Esophagus muscularis mucosa (tissue), 4 donors: ENCODE data around the gene RPN1. TPM values are rescaled to one million over a fixed set of nuclear protein-coding genes. Genes with fewer than 3 reads are reported as not detected.
A peak's percentile ranks its signal among the peaks of the same experiment; 100 is the strongest.

Source experiments
- DNase-seq: peaks from one replicate; pipeline ENCODE4 v3.0.0-alpha.2; 2017; ENCODE audit errors: extremely low spot score
- H3K27ac ChIP-seq, 4 donors: fragments of 200-600 bp; sonication (generic); replicated peaks in 1 of 4; 1 replicate in 3 of 4; 2 replicates in 1 of 4; pipeline ENCODE4 v1.5.1; 2016 to 2019; ENCODE audit warnings: mild to moderate bottlenecking in 1 of 4
- H3K27me3 ChIP-seq, 4 donors: fragments of 200-600 bp; sonication (generic); one replicate each; pipeline versions ENCODE4 v1.5.1 to v1.6.0; 2016 to 2019
- H3K36me3 ChIP-seq, 4 donors: fragments of 200-600 bp; sonication (generic); one replicate each; pipeline ENCODE4 v1.5.1; 2016 to 2019
- H3K4me1 ChIP-seq, 4 donors: fragments of 200-600 bp; sonication (generic); one replicate each; pipeline ENCODE4 v1.5.1; 2016 to 2019
- H3K4me3 ChIP-seq, 4 donors: fragments of 200-600 bp; sonication (generic); 1 replicate in 2 of 4; 2 replicates in 2 of 4; pipeline ENCODE4 v1.5.1; 2016 to 2019; ENCODE audit warnings: mild to moderate bottlenecking in 4 of 4, moderate library complexity in 1 of 4
- H3K9me3 ChIP-seq, 4 donors: fragments of 200-600 bp; sonication (generic); 1 replicate in 3 of 4; 2 replicates in 1 of 4; pipeline ENCODE4 v1.5.1; 2016 to 2019
- CTCF ChIP-seq, 3 experiments: fragments of 200-600 bp in 2 of 3; fragments of 450-650 bp in 1 of 3; sonication (generic) in 2 of 3; IDR thresholded peaks; one replicate each; pipeline ENCODE4 v1.5.1; 2017 to 2019; ENCODE audit warnings: antibody characterized with exemption in 3 of 3, mild to moderate bottlenecking in 2 of 3, moderate library complexity in 1 of 3
- EP300 ChIP-seq: sonication (generic); formaldehyde crosslinking; IDR thresholded peaks from one replicate; pipeline ENCODE4 v1.6.1; 2017; ENCODE audit warnings: antibody characterized with exemption
- POLR2A ChIP-seq: fragments of 450-650 bp; IDR thresholded peaks from one replicate; pipeline ENCODE4 v1.6.1; 2017; ENCODE audit warnings: antibody characterized with exemption, moderate library complexity, mild to moderate bottlenecking, low read depth
- POLR2AphosphoS5 ChIP-seq, 2 donors: sonication (generic); formaldehyde crosslinking; IDR thresholded peaks; one replicate each; pipeline ENCODE4 v1.6.1; 2017; ENCODE audit warnings: antibody characterized with exemption in 2 of 2
- WGBS: methylation state at CpG from one replicate; pipeline ENCODE4 v1.1.5; 2018; 5-methylcytosine and 5-hydroxymethylcytosine counted together
- intact Hi-C: fragments of 100-400 bp; cut with DNase I; formaldehyde crosslinking; loops from one replicate; pipeline ENCODE4 v1.15.1; 2023
- total RNA-seq, 4 donors: library from RNA; depleted of rRNA; stranded (reverse); fragments of >200 nt; gene quantifications; one replicate each; pipeline versions ENCODE4 v1.1.0 to v1.2.1, GENCODE V29; 2016

The RPN1 gene
- total RNA-seq, 4 donors from 2014 or later, result 131 to 198 (median 177) TPM

- H3K4me1 ChIP-seq, result peaks cover 35 to 53% (median 46%) of the 10 kb centered on the region in 4 donors
These were observed 28.7 kb downstream of the RPN1 start for GRCh38 chr3:128621931-128622330.

GRCh38 chr3:128621234-128621633 lies 29.4 kb downstream of the RPN1 start:
- WGBS, result 72% methylated on average over 6 of the region's 6 CpGs
- DNase-seq, result no peak
- Histone ChIP-seq H3K9me3 (no peaks in the 10 kb centered on the region), H3K36me3 (peaks cover 45 to 73% (median 69%) of the 10 kb centered on the region in 4 donors), H3K4me3 (no peak overlapping the region), H3K27me3 (no peaks in the 10 kb centered on the region), H3K27ac (no peak overlapping the region), H3K4me1 (peaks cover 35 to 54% (median 48%) of the 10 kb centered on the region in 4 donors)
- intact Hi-C loops, result no loop called here
- TF ChIP-seq POLR2AphosphoS5 (IDR thresholded peaks at IDR 0.05), result no peak
- TF ChIP-seq EP300, result no peak
- no peak for TF ChIP-seq CTCF (IDR thresholded peaks at IDR 0.05)
- TF ChIP-seq POLR2A, result no peak

More at GRCh38 chr3:128621931-128622330, 28.7 kb downstream of the RPN1 start:
- Histone ChIP-seq H3K4me3 (no peak overlapping the region), H3K27me3 (no peaks in the 10 kb centered on the region), H3K27ac (peak overlapping the region in 1 of 4 donors; percentile 4), H3K9me3 (no peaks in the 10 kb centered on the region), H3K36me3 (peaks cover 52 to 80% (median 76%) of the 10 kb centered on the region in 4 donors)
- WGBS, result 91% methylated on average over 9 of the region's 9 CpGs
- TF ChIP-seq EP300 (no peak), POLR2A (no peak), POLR2AphosphoS5 (IDR thresholded peaks at IDR 0.05) (no peak), CTCF (IDR thresholded peaks at IDR 0.05) (no peak)
- DNase-seq, result no peak
- intact Hi-C loops, result no loop called here

- DNase-seq, result no peak
- H3K36me3 ChIP-seq, result peaks cover 35 to 64% (median 60%) of the 10 kb centered on the region in 4 donors
- peaks cover 35 to 54% (median 48%) of the 10 kb centered on the region in 4 donors for H3K4me1 ChIP-seq
- TF ChIP-seq POLR2A (no peak), POLR2AphosphoS5 (IDR thresholded peaks at IDR 0.05) (no peak), EP300 (no peak), CTCF (IDR thresholded peaks at IDR 0.05) (no peak)
- H3K9me3 ChIP-seq, result no peaks in the 10 kb centered on the region
- H3K27me3 ChIP-seq, result no peaks in the 10 kb centered on the region
- H3K4me3 ChIP-seq, result no peak overlapping the region
- no peak overlapping the region for H3K27ac ChIP-seq
- intact Hi-C loops, result no loop called here
- 83% methylated on average over 9 of the region's 9 CpGs for WGBS
These were observed 30.3 kb downstream of the RPN1 start for GRCh38 chr3:128620268-128620691.

- H3K4me3 ChIP-seq, result peak overlapping the region in 1 of 4 donors; percentile 74
- TF ChIP-seq CTCF (IDR thresholded peaks at IDR 0.05) (no peak), POLR2AphosphoS5 (IDR thresholded peaks at IDR 0.05) (no peak), EP300 (no peak), POLR2A (no peak)
- no peak for DNase-seq
- H3K27ac ChIP-seq, result peak overlapping the region in 3 of 4 donors; percentile 30 to 88 (median 87)
- H3K27me3 ChIP-seq, result no peaks in the 10 kb centered on the region
- H3K36me3 ChIP-seq, result peaks cover 26 to 54% (median 50%) of the 10 kb centered on the region in 4 donors
- intact Hi-C loops, result loop anchor here (2.0 to 10.0 kb wide), 4 partner anchors 33 to 465 kb away; partner anchors contain the start of genes EEFSEC and RPN1
- H3K9me3 ChIP-seq, result no peaks in the 10 kb centered on the region
- 66% methylated on average over 7 of the region's 7 CpGs for WGBS
- H3K4me1 ChIP-seq, result peaks cover 29 to 50% (median 40%) of the 10 kb centered on the region in 4 donors
These were observed 31.3 kb downstream of the RPN1 start for GRCh38 chr3:128619146-128619890.
